CD4-positive, alpha-beta T cell treated with Interleukin-4 for 1 hour (primary cell): ENCODE data around the gene GRK6.

ENCODE experiments used
- DNase-seq, 2 donors: peaks; one replicate each; pipeline ENCODE4 v3.0.0-alpha.2; 2020 to 2022

The GRK6 gene

GRCh38 chr5:177426566-177427210 is at the start of gene GRK6:
TSS of gene GRK6 (plus strand) at chr5:177426676. CDS start at chr5:177426846, 170 bp downstream.
- peak; percentile 76 to 79 for DNase-seq

- DNase-seq, result no peak
These were observed 48.4 kb upstream of the GRK6 start for GRCh38 chr5:177377851-177378776.

GRCh38 chr5:177378884-177379883 is 47.3 kb upstream of the GRK6 start:
- DNase-seq, result no peak

GRCh38 chr5:177380805-177381126 is 45.7 kb upstream of the GRK6 start:
- no peak for DNase-seq

GRCh38 chr5:177382423-177383029 is 44.0 kb upstream of the GRK6 start:
- DNase-seq, result peak; percentile 22 to 29

- DNase-seq, result no peak
These were observed 43.3 kb upstream of the GRK6 start for GRCh38 chr5:177383181-177383580.

GRCh38 chr5:177384134-177384533 is 42.3 kb upstream of the GRK6 start, which contains the start of gene SLC34A1:
TSS of gene SLC34A1 (plus strand) at chr5:177384434. CDS start at chr5:177385742, 1,308 bp downstream.
- no peak for DNase-seq

GRCh38 chr5:177385720-177386119 is 40.8 kb upstream of the GRK6 start:
- no peak for DNase-seq

- no peak for DNase-seq
These were observed 39.9 kb upstream of the GRK6 start for GRCh38 chr5:177386542-177386941.

GRCh38 chr5:177387405-177387804 is 39.1 kb upstream of the GRK6 start:
- DNase-seq, result no peak

GRCh38 chr5:177388521-177389052 is 37.9 kb upstream of the GRK6 start:
- DNase-seq, result no peak

- peak; percentile 60 to 75 for DNase-seq
These were observed 37.0 kb upstream of the GRK6 start for GRCh38 chr5:177389241-177390169.

GRCh38 chr5:177390363-177391300 is 35.8 kb upstream of the GRK6 start:
- DNase-seq, result peak; percentile 90

- no peak for DNase-seq
These were observed 33.7 kb upstream of the GRK6 start for GRCh38 chr5:177392765-177393164.

GRCh38 chr5:177393206-177393765 is 33.2 kb upstream of the GRK6 start:
- DNase-seq, result no peak

GRCh38 chr5:177393990-177394389 is 32.5 kb upstream of the GRK6 start:
- DNase-seq, result no peak

GRCh38 chr5:177396078-177396477 is 30.4 kb upstream of the GRK6 start:
- no peak for DNase-seq

- no peak for DNase-seq
These were observed 29.7 kb upstream of the GRK6 start for GRCh38 chr5:177396807-177397206.

- no peak for DNase-seq
These were observed 28.5 kb upstream of the GRK6 start for GRCh38 chr5:177397875-177398390.
